OCI-LY3 (cell line): ENCODE measurements around the gene ZNF831.

Source experiments
- EZH2phosphoT487 ChIP-seq: fragments of 200-600 bp; shearing (Covaris generic); IDR thresholded peaks from 2 replicates; pipeline ENCODE4 v1.6.1; 2018; ENCODE audit warnings: antibody characterized with exemption, mixed run types, low read depth
- TF ChIP-seq, protein P1 (sequence below): fragments of 200-600, 300-600 bp; sonication (generic); IDR thresholded peaks from 2 replicates; pipeline ENCODE4 v1.5.1; 2014; ENCODE audit warnings: antibody characterized with exemption, low read length, low read depth

DNA sequence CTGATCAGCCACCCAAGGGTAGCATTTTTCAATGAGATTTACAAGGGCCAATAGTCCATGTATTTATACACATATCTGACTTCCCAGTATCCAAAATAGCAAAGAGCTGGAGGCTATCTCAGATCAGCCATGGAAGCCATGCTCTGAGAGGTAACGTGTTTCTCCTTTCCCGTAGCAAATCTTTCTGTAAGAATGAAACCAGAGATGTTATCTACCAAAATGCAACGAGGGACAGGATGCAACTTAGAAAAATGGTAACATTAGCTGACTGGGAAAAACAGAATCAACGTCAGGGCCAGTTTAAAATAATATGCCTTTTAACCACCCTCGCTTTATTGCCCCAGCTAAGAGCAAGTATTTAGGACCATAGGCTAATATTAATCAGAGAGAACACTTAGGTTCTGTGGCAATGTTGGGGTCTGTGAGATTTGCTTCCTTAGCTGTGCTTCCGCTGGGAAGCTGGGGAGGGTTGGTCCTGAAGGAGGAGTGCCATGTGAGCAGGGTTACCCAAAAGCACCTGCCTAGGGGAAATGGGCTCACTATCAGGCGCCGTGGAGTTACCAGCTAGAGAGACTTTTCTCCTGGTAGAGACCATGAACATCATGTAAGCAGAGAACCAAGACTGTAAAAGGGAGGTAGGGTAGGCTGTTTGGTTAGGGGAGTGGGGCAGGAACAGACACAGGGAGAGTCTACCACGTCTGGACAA, 1.2 kb downstream of the ZNF831 start:
- TF ChIP-seq, protein P1, sequence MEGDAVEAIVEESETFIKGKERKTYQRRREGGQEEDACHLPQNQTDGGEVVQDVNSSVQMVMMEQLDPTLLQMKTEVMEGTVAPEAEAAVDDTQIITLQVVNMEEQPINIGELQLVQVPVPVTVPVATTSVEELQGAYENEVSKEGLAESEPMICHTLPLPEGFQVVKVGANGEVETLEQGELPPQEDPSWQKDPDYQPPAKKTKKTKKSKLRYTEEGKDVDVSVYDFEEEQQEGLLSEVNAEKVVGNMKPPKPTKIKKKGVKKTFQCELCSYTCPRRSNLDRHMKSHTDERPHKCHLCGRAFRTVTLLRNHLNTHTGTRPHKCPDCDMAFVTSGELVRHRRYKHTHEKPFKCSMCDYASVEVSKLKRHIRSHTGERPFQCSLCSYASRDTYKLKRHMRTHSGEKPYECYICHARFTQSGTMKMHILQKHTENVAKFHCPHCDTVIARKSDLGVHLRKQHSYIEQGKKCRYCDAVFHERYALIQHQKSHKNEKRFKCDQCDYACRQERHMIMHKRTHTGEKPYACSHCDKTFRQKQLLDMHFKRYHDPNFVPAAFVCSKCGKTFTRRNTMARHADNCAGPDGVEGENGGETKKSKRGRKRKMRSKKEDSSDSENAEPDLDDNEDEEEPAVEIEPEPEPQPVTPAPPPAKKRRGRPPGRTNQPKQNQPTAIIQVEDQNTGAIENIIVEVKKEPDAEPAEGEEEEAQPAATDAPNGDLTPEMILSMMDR: no peak
- no peak for TF ChIP-seq EZH2phosphoT487
